ENCODE measurements around the gene PSMC5. TPM values are rescaled to one million over a fixed set of nuclear protein-coding genes. Genes with fewer than 3 reads are reported as not detected.
"Not testable (repeated sequence)": the region's sequence is repeated elsewhere in the genome, so short reads cannot be mapped to it uniquely, and the experiment has no call there.

Gene PSMC5
- total RNA-seq, 6 experiments from 2014 or later = 156 to 206 (median 179) TPM

DNA sequence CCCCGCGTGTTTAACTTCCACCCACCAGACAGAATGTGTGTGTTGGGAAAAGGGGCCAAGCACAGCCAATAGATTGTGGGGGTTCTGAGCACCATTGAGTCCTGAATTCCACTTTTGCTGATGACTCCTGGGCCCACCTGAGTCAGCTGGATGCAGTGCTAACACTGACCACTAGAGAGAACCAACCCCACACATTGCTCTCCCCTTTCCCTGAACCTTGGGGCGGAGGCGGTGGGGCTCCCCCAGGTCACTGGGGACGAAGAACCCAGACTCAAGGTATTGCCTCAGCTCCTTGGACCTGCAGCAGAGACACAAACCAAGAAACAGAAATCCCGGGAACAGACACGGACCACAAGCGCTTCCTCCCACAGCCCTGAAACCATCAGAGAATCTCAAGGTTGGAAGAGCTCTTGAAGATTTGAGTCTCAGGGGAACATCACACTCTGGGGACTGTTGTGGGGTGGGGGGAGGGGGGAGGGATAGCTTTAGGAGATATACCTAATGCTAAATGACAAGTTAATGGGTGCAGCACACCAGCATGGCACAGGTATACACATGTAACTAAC lies 46.9 kb downstream of the PSMC5 start:
- H3K4me3 Mint-ChIP-seq; H3K27ac Mint-ChIP-seq; H3K9me3 Mint-ChIP-seq; H3K36me3 Mint-ChIP-seq (ENCODE audit: low read depth); DNase-seq: not testable (repeated sequence)
- peaks cover 24% of the 10 kb centered on the region for H3K4me1 Mint-ChIP-seq (ENCODE audit: low read depth)
- peaks cover 16% of the 10 kb centered on the region for H3K27me3 Mint-ChIP-seq (ENCODE audit: insufficient read depth)

DNA sequence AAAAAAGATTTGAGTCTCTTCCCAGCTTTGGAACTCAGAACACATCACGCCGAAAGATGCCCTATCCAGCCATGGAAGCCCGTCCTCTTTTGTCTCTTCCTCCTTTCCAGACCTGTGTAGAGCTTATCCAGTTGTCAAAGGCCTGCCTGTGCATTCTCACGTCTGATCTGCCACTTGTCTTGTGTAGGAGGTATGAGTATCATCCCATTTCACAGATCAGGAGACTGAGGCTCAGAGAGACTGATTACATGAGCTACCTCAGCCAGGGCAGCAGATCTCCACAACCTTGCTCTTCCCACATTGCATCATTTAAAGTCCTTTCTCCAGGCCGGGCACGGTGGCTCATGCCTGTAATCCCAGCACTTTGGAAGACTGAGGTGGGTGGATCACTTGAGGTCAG lies 47.5 kb downstream of the PSMC5 start:
- H3K27ac Mint-ChIP-seq = not testable (repeated sequence)

DNA sequence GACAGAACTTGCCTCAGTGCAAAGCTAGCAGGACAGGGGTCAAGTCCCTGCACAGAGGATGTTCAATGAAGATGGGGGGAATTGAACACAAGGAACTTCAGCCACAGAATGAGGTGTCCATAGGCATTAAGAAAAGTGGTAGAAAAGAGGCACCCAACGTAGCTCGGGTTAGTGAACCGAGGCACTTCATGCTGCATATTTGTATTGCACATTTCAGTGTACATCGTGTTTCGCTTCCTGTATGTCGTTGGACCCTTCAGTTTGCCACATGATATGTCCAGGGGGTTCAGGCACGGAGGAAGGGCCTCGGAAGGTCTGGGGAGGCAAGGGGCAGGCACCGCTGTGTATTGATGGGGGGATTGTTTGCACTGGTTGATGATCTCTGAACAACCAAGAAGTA lies 51.2 kb downstream of the PSMC5 start:
- H3K27me3 Mint-ChIP-seq (ENCODE audit: insufficient read depth) = peaks cover 26% of the 10 kb centered on the region
- not testable (repeated sequence) for H3K9me3 Mint-ChIP-seq; H3K27ac Mint-ChIP-seq; DNase-seq; H3K4me1 Mint-ChIP-seq (ENCODE audit: low read depth); H3K4me3 Mint-ChIP-seq; H3K36me3 Mint-ChIP-seq (ENCODE audit: low read depth)

More for the DNA sequence above, 47.5 kb downstream of the PSMC5 start:
- peaks cover 18% of the 10 kb centered on the region for H3K4me1 Mint-ChIP-seq (ENCODE audit: low read depth)
- not testable (repeated sequence) for H3K9me3 Mint-ChIP-seq; H3K4me3 Mint-ChIP-seq; H3K36me3 Mint-ChIP-seq (ENCODE audit: low read depth); DNase-seq
- peaks cover 16% of the 10 kb centered on the region for H3K27me3 Mint-ChIP-seq (ENCODE audit: insufficient read depth)

DNA sequence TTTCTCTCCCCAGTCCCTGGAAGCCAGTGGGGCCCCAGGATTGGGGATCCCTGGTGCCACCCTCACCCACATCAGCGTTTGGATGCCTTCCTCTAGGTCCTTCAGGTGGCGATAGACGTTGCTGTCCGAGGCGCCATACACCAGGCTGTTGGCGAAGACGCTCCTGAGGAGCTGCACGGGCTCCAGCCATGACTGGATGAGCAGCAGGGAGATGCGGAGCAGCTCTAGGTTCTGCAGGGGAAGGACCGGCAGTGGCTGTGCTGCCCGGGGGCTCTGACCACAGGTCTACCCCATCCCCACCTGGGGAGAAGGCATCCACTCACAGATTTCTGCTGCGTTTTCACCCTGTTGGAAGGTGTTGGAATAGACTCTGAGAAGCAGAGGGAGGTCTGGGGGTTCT lies 53.5 kb downstream of the PSMC5 start:
- DNase-seq = no peak
- TF ChIP-seq, protein P1, sequence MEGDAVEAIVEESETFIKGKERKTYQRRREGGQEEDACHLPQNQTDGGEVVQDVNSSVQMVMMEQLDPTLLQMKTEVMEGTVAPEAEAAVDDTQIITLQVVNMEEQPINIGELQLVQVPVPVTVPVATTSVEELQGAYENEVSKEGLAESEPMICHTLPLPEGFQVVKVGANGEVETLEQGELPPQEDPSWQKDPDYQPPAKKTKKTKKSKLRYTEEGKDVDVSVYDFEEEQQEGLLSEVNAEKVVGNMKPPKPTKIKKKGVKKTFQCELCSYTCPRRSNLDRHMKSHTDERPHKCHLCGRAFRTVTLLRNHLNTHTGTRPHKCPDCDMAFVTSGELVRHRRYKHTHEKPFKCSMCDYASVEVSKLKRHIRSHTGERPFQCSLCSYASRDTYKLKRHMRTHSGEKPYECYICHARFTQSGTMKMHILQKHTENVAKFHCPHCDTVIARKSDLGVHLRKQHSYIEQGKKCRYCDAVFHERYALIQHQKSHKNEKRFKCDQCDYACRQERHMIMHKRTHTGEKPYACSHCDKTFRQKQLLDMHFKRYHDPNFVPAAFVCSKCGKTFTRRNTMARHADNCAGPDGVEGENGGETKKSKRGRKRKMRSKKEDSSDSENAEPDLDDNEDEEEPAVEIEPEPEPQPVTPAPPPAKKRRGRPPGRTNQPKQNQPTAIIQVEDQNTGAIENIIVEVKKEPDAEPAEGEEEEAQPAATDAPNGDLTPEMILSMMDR (IDR thresholded peaks at IDR 0.05) = no peak
- Mint-ChIP-seq H3K4me3 (no peak overlapping the region), H3K36me3 (ENCODE audit: low read depth) (no peaks in the 10 kb centered on the region), H3K27me3 (ENCODE audit: insufficient read depth) (peaks cover 44% of the 10 kb centered on the region), H3K4me1 (ENCODE audit: low read depth) (no peaks in the 10 kb centered on the region), H3K9me3 (no peaks in the 10 kb centered on the region), H3K27ac (no peak overlapping the region)

DNA sequence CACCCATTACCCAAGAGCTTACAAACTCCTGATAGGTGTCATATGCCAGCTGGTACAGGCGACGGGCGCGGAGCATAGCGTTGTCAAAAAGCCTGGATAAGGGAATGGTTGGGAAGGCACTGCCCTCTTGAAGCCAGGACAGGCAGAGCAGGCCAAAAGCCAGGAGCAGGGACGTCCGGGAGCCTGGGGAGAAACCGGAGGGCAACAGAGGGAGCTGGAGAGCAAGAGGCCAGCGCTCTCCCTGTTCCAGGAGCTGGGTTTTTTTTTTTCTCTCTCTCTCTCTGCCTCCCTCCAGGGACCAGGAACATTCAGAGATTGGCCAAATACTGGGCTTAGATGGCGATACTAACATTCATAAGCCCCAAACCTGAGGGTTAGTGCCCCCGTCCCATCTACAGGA lies 54.1 kb downstream of the PSMC5 start:
- DNase-seq; H3K4me1 Mint-ChIP-seq (ENCODE audit: low read depth); H3K36me3 Mint-ChIP-seq (ENCODE audit: low read depth); H3K4me3 Mint-ChIP-seq; H3K27ac Mint-ChIP-seq; H3K9me3 Mint-ChIP-seq: not testable (repeated sequence)
- peaks cover 38% of the 10 kb centered on the region for H3K27me3 Mint-ChIP-seq (ENCODE audit: insufficient read depth)

Other genes starting within 250 kb of the PSMC5 start
- 10 to 100 TPM; 26.5 to 32.6 (median 30.9) TPM for gene TACO1, start 226.5 kb upstream of the PSMC5 start, total RNA-seq (2021; fragmentation: NEBNext Ultra II Directional; extraction: Animal tissue kit (Norgen Biotek cat#: 25700))
- 10 to 100 TPM; 24.2 to 31.5 (median 27.2) TPM for gene MAP3K3, start 205.0 kb upstream of the PSMC5 start, total RNA-seq (2021; fragmentation: NEBNext Ultra II Directional; extraction: Animal tissue kit (Norgen Biotek cat#: 25700))
- gene LIMD2, start 127.3 kb upstream of the PSMC5 start, total RNA-seq (2021; fragmentation: NEBNext Ultra II Directional; extraction: Animal tissue kit (Norgen Biotek cat#: 25700)) = 1 to 10 TPM; 1.7 to 5.8 (median 4.1) TPM
- gene STRADA, start 85.6 kb upstream of the PSMC5 start, total RNA-seq (2021; fragmentation: NEBNext Ultra II Directional; extraction: Animal tissue kit (Norgen Biotek cat#: 25700)) = 10 to 100 TPM; 18.2 to 24.1 (median 21.6) TPM
- gene CCDC47, start 53.8 kb upstream of the PSMC5 start, total RNA-seq (2021; fragmentation: NEBNext Ultra II Directional; extraction: Animal tissue kit (Norgen Biotek cat#: 25700)) = 10 to 100 TPM; 70.5 to 83.2 (median 74.8) TPM
- 10 to 100 TPM; 76.2 to 88.4 (median 80.2) TPM for gene DDX42, start 53.3 kb upstream of the PSMC5 start, total RNA-seq (2021; fragmentation: NEBNext Ultra II Directional; extraction: Animal tissue kit (Norgen Biotek cat#: 25700))
- 10 to 100 TPM; 43.2 to 55.1 (median 47.5) TPM for gene FTSJ3, start 232 bp downstream of the PSMC5 start, total RNA-seq (2021; fragmentation: NEBNext Ultra II Directional; extraction: Animal tissue kit (Norgen Biotek cat#: 25700))
- 10 to 100 TPM; 45.9 to 53.5 (median 48.7) TPM for gene SMARCD2, start 15.3 kb downstream of the PSMC5 start, total RNA-seq (2021; fragmentation: NEBNext Ultra II Directional; extraction: Animal tissue kit (Norgen Biotek cat#: 25700))
- not detected for gene CSH2, start 46.2 kb downstream of the PSMC5 start, total RNA-seq (2021; fragmentation: NEBNext Ultra II Directional; extraction: Animal tissue kit (Norgen Biotek cat#: 25700))
- not detected for gene GH2, start 54.5 kb downstream of the PSMC5 start, total RNA-seq (2021; fragmentation: NEBNext Ultra II Directional; extraction: Animal tissue kit (Norgen Biotek cat#: 25700))
- gene CSH1, start 69.1 kb downstream of the PSMC5 start, total RNA-seq (2021; fragmentation: NEBNext Ultra II Directional; extraction: Animal tissue kit (Norgen Biotek cat#: 25700)) = not detected
- gene CSHL1, start 83.8 kb downstream of the PSMC5 start, total RNA-seq (2021; fragmentation: NEBNext Ultra II Directional; extraction: Animal tissue kit (Norgen Biotek cat#: 25700)) = not detected
- gene GH1, start 91.4 kb downstream of the PSMC5 start, total RNA-seq (2021; fragmentation: NEBNext Ultra II Directional; extraction: Animal tissue kit (Norgen Biotek cat#: 25700)) = not detected
- under 1 TPM in 5 of 6 experiments, not detected in 1; 0.26 to 0.76 (median 0.34) TPM for gene CD79B, start 104.9 kb downstream of the PSMC5 start, total RNA-seq (2021; fragmentation: NEBNext Ultra II Directional; extraction: Animal tissue kit (Norgen Biotek cat#: 25700))
- not detected for gene SCN4A, start 145.5 kb downstream of the PSMC5 start, total RNA-seq (2021; fragmentation: NEBNext Ultra II Directional; extraction: Animal tissue kit (Norgen Biotek cat#: 25700))
- gene PRR29, start 170.9 kb downstream of the PSMC5 start, total RNA-seq (2021; fragmentation: NEBNext Ultra II Directional; extraction: Animal tissue kit (Norgen Biotek cat#: 25700)) = under 1 TPM in 3 of 6 experiments, not detected in 3; 0.17 to 0.27 (median 0.19) TPM
- gene ICAM2, start 193.2 kb downstream of the PSMC5 start, total RNA-seq (2021; fragmentation: NEBNext Ultra II Directional; extraction: Animal tissue kit (Norgen Biotek cat#: 25700)) = 1 to 10 TPM in 4 of 6 experiments, under 1 TPM in 2; 0.91 to 2.5 (median 1.3) TPM

Measured in HFFc6 (cell line).